ENCODE data around the gene FOXG1. TPM values are rescaled to one million over a fixed set of nuclear protein-coding genes. Genes with fewer than 3 reads are reported as not detected.
A peak's percentile ranks its signal among the peaks of the same experiment; 100 is the strongest.

The FOXG1 gene
- total RNA-seq, 1 donor from 2014 or later = not detected

DNA sequence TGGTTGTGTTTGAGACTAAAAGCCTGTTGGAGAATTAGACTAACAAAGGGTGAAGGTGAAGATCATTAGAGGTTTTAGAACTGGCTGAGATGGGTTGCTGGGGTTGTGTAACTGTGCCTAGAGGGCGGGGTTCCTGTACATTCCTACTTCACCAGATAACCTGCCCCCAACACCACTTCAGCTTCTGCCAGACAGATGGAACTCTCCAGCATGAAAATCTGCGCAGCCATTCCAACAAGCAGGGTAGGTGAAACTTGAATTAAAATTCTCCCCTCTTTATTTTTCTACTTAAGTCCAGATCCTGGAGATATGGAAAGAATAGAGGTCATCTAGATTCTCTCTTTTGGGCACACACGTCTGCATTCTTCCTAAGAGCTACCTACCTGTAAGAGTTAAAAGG is 6.0 kb downstream of the FOXG1 start:
- FAIRE-seq = no peak

DNA sequence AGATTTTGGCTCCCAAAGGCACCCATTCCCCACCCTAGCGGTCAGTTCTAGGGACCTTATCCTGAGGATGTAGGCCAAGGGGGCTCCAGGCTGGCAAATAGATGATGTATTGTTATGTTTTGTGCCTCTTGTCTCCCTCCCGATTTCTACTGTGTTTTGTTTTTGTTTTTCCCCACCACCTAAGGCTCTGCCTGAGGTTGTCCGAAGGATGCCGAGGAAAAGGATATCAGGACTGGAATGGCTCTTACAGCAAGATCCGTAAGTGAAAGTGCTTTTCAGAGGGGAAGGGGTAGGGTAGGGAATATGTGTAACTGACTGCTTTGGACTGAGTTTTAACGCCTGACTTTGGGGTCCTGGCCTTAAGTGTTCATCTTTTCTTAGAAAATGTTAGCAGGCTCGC is 6.6 kb downstream of the FOXG1 start:
- no peak for TF ChIP-seq CTCF (IDR thresholded peaks at IDR 0.05; ENCODE audit: insufficient read depth, low read length, severe bottlenecking)
- DNase-seq (ENCODE audit: low read depth) (no peak), FAIRE-seq (no peak)
- Histone ChIP-seq H3K27me3 (ENCODE audit: control insufficient read depth, insufficient read depth, low read length) (peaks cover 51% of the 10 kb centered on the region), H3K36me3 (ENCODE audit: control insufficient read depth, insufficient read depth, low read length) (no peaks in the 10 kb centered on the region), H3K4me3 (ENCODE audit: low read depth, low read length) (no peak overlapping the region)

More for the DNA sequence above, 6.0 kb downstream of the FOXG1 start:
- DNase-seq (ENCODE audit: low read depth) = no peak
- Histone ChIP-seq H3K4me3 (ENCODE audit: low read depth, low read length) (no peak overlapping the region), H3K36me3 (ENCODE audit: control insufficient read depth, insufficient read depth, low read length) (no peaks in the 10 kb centered on the region), H3K27me3 (ENCODE audit: control insufficient read depth, insufficient read depth, low read length) (peaks cover 51% of the 10 kb centered on the region)
- no peak for TF ChIP-seq CTCF (IDR thresholded peaks at IDR 0.05; ENCODE audit: insufficient read depth, low read length, severe bottlenecking)

- FAIRE-seq (no peak), DNase-seq (ENCODE audit: low read depth) (no peak)
- no peaks in the 10 kb centered on the region for H3K36me3 ChIP-seq (ENCODE audit: control insufficient read depth, insufficient read depth, low read length)
- H3K27me3 ChIP-seq (ENCODE audit: control insufficient read depth, insufficient read depth, low read length) = peaks cover 47% of the 10 kb centered on the region
- H3K4me3 ChIP-seq (ENCODE audit: low read depth, low read length) = no peak overlapping the region
- TF ChIP-seq CTCF (IDR thresholded peaks at IDR 0.05; ENCODE audit: insufficient read depth, low read length, severe bottlenecking) = peak; percentile 63
Observed at GRCh38 chr14:28773861-28774691, 7.5 kb downstream of the FOXG1 start.

DNA sequence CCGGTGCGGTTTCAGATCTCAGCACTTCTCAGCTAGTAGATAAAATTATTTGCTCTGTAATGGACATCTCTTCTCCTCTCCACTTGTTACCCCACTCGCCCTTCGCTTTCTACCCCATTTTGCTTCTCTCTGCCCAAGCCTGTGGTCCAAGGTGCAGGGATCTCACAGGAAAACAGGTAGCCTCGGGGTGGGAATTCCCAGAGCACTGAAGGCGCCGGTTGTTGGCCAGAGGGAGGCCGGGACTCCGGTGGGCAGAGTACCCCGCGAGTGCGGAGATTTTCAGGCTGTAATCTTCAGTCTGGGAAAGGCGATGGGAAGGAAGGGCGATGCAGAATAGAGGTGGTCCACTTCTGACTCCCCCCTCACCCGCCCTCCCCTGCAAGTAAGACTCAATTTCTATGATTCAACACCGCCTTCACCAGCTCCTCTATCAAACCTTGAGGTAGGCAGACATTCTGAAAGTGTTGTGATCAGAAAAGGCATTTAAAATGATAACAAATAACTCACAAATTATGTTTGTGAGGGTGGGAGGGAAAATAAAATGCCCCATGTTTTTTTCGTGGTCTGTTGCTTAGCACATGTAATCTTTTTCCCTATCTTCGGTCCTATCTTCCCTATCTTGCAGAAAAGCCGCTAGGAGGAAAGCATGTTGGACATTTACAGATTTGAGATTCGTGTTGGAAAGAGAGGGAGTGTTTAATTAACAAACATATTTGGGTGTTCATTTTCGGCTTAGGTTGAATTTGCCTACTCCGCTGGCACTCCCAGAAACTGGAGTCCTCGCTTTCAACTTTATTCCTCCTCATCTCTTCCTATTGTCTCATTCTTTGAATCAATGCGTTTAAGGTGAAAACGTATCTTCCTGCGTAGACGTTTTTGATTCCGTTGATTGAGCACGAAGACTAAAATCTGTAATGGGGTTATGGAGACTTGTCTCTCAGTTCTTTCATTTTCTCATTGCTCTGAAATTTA is 8.5 kb downstream of the FOXG1 start:
- peaks cover 47% of the 10 kb centered on the region for H3K27me3 ChIP-seq (ENCODE audit: control insufficient read depth, insufficient read depth, low read length)
- DNase-seq (ENCODE audit: low read depth) (no peak), FAIRE-seq (no peak)
- TF ChIP-seq CTCF (IDR thresholded peaks at IDR 0.05; ENCODE audit: insufficient read depth, low read length, severe bottlenecking) = no peak
- no peaks in the 10 kb centered on the region for H3K36me3 ChIP-seq (ENCODE audit: control insufficient read depth, insufficient read depth, low read length)
- no peak overlapping the region for H3K4me3 ChIP-seq (ENCODE audit: low read depth, low read length)

DNA sequence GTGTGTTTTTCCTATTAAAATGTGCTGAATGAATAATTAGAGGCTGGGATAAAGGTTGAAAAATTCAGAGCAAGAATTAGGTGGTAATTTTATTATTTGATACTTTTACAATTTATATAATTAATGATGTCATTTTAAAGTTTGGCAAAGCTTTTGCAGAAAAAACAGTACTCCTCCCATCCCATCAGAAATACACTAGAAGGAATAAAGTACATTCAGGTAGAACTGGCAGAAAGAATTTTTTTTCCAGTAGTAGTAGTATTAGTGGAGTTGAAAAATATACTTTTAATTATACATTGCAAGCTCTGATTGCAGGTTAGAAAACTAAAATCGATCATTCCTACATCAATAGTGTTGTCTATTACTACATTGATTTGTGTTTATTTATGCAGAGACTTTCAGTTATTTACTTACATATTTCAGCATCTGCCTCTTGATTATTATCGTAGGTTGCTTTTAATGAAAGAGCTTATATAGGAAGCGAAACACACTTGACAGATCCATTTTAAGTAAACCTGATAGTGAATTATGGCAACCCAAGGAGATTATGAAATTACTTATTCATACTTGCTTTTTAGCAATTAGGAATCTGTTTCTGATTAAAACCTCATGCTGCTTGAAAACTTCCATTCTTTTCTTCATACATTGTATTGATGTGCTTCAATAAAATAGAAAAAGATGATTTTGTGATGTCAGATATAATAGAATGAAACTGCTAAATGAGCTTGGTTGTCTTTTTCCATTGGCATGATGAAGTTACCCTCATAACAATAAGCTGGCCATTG is 10.1 kb downstream of the FOXG1 start:
- DNase-seq (ENCODE audit: low read depth) (no peak), FAIRE-seq (no peak)
- Histone ChIP-seq H3K4me3 (ENCODE audit: low read depth, low read length) (no peak overlapping the region), H3K27me3 (ENCODE audit: control insufficient read depth, insufficient read depth, low read length) (peaks cover 53% of the 10 kb centered on the region), H3K36me3 (ENCODE audit: control insufficient read depth, insufficient read depth, low read length) (no peaks in the 10 kb centered on the region)
- TF ChIP-seq CTCF (IDR thresholded peaks at IDR 0.05; ENCODE audit: insufficient read depth, low read length, severe bottlenecking) = no peak

All from bronchial epithelial cell (primary cell).